Endothelial cell (in vitro differentiated cells): Measurements from ENCODE around the gene PGBD1. TPM values are rescaled to one million over a fixed set of nuclear protein-coding genes. Genes with fewer than 3 reads are reported as not detected.

ENCODE experiments used
- DNase-seq: peaks from one replicate; pipeline ENCODE4 v3.0.0; 2021; ENCODE audit warnings: low spot score
- H3K27ac Mint-ChIP-seq: one replicate; pipeline ENCODE4 v1.8.0; 2021; ENCODE audit warnings: mixed read lengths, inconsistent platforms; ENCODE audit not compliant: unreplicated experiment
- H3K27me3 Mint-ChIP-seq: one replicate; pipeline ENCODE4 v1.8.0; 2021; ENCODE audit warnings: mild to moderate bottlenecking, moderate library complexity, mixed read lengths, inconsistent platforms; ENCODE audit not compliant: unreplicated experiment
- H3K36me3 Mint-ChIP-seq: one replicate; pipeline ENCODE4 v1.8.0; 2021; ENCODE audit warnings: mild to moderate bottlenecking, low read depth, mixed read lengths, inconsistent platforms; ENCODE audit not compliant: unreplicated experiment
- H3K4me1 Mint-ChIP-seq: one replicate; pipeline ENCODE4 v1.8.0; 2021; ENCODE audit warnings: mild to moderate bottlenecking, mixed read lengths, inconsistent platforms; ENCODE audit not compliant: unreplicated experiment
- H3K4me3 Mint-ChIP-seq: one replicate; pipeline ENCODE4 v1.8.0; 2021; ENCODE audit warnings: mild to moderate bottlenecking, mixed read lengths, inconsistent platforms; ENCODE audit not compliant: unreplicated experiment
- H3K9me3 Mint-ChIP-seq: one replicate; pipeline ENCODE4 v1.8.0; 2021; ENCODE audit warnings: mixed read lengths, inconsistent platforms; ENCODE audit not compliant: unreplicated experiment
- total RNA-seq: library from RNA; stranded (reverse); fragmentation: NEBNext Ultra II Directional; extraction: Animal tissue kit (Norgen Biotek cat#: 25700); gene quantifications from one replicate; pipeline ENCODE4 v1.2.1, GENCODE V29; 2021; ENCODE audit not compliant: unreplicated experiment
- TF ChIP-seq, protein P1 (sequence below): fragments of 200-600 bp; sonication (generic); IDR thresholded peaks from one replicate; pipeline ENCODE4 v1.5.0; 2021; ENCODE audit warnings: antibody characterized with exemption; ENCODE audit not compliant: unreplicated experiment

Gene PGBD1
- total RNA-seq, 1 donor from 2014 or later, result 9.7 TPM

DNA sequence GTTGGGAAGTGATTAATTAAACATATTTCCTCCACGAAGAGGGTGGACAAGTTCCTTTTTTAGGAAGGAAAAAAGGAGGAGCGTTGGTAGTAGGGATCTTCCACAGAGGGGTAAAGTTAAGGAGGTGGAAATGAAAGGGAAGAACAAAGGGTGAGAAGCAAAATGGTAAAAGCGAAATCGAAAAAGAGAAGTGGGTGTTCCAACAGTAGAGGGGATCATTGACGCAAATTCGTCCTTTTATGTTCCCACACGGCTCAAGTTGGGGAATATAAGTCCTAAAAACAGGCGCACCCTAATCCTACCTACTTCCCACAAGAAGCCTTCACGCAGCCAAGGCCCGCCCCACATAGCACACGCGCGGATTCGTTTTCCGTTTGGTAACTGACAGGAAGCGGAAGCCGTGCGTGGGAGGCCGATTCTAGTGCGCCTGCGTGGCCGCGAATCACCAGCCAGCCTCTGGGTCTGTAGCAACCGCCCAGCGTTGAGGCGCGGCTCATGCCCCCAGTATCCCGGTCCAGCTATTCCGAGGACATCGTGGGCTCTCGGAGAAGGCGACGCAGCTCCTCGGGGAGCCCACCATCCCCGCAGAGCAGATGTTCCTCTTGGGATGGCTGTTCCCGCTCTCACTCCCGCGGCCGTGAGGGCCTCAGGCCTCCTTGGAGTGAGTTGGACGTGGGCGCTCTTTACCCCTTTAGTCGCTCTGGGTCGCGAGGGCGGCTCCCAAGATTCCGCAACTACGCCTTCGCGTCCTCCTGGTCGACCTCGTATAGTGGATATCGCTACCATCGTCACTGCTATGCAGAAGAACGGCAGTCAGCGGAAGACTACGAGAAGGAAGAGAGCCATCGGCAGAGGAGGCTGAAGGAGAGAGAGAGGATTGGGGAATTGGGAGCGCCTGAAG is 22.2 kb upstream of the PGBD1 start, which contains the start of gene NKAPL:
NKAPL (plus strand) TSS at position 421 of the 901 bp plus-strand sequence; CDS start at position 496, 75 bp downstream.
- Mint-ChIP-seq H3K4me3 (no peak within 1 kb of the TSS), H3K36me3 (no peaks in the 10 kb centered on the region)
- DNase-seq, result no peak

DNA sequence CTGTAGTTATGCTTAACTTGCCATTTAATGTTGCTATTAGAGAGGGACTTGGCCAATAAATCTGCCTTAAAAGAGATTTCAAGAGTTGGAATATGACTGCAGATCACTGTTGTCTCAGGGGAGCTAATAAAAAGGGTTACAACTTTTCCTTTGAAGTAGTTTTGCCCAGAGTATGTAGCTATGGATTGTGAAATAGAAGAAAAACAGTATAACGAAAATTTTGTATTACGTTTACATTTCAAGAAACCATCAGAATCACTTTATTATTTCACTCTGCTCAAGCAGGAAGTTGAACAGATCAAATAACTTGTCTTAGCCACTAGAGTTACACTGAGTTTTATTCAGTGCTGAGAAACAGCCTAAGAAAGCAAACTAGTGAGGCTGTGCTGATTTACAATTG is 17.4 kb upstream of the PGBD1 start:
- H3K9me3 Mint-ChIP-seq, result no peaks in the 10 kb centered on the region
- peaks cover 1% of the 10 kb centered on the region for H3K27me3 Mint-ChIP-seq
- TF ChIP-seq, protein P1, sequence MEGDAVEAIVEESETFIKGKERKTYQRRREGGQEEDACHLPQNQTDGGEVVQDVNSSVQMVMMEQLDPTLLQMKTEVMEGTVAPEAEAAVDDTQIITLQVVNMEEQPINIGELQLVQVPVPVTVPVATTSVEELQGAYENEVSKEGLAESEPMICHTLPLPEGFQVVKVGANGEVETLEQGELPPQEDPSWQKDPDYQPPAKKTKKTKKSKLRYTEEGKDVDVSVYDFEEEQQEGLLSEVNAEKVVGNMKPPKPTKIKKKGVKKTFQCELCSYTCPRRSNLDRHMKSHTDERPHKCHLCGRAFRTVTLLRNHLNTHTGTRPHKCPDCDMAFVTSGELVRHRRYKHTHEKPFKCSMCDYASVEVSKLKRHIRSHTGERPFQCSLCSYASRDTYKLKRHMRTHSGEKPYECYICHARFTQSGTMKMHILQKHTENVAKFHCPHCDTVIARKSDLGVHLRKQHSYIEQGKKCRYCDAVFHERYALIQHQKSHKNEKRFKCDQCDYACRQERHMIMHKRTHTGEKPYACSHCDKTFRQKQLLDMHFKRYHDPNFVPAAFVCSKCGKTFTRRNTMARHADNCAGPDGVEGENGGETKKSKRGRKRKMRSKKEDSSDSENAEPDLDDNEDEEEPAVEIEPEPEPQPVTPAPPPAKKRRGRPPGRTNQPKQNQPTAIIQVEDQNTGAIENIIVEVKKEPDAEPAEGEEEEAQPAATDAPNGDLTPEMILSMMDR, result no peak

More for the DNA sequence above, 22.2 kb upstream of the PGBD1 start, which contains the start of gene NKAPL:
- TF ChIP-seq, protein P1, result no peak
- Mint-ChIP-seq H3K27me3 (peaks cover 1% of the 10 kb centered on the region), H3K27ac (no peak within 1 kb of the TSS), H3K9me3 (no peaks in the 10 kb centered on the region), H3K4me1 (no peaks in the 10 kb centered on the region)

DNA sequence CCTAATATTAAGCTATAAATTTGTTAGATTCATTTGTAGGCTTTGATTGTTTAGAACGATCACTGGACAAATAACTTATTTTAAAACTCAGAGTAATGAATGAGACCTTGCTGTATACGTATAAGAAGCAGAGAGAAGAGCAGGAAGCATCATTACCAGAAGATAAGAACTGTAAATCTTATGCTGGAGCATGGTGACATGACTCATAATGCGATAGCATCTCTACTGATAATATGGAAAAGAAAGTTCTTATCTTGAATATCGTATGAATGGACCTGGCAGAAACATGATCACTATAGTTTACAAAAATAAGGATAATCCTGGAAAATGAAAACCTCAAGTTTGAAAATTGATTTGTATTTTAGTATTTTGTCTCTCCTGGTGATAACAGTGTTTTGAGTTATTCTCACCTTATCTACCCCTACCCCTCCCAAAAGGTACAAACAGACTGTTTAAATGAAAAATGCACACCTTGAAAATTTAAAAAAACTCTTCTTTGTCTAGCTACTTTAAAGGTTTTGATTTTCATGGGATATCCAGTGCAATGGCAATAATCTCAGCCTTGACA is 16.5 kb upstream of the PGBD1 start:
- TF ChIP-seq, protein P1, result no peak
- Mint-ChIP-seq H3K4me3 (no peak overlapping the region), H3K27me3 (no peaks in the 10 kb centered on the region), H3K36me3 (no peaks in the 10 kb centered on the region), H3K4me1 (no peaks in the 10 kb centered on the region), H3K9me3 (no peaks in the 10 kb centered on the region), H3K27ac (no peak overlapping the region)
- DNase-seq, result no peak

More for the DNA sequence above, 17.4 kb upstream of the PGBD1 start:
- Mint-ChIP-seq H3K27ac (no peak overlapping the region), H3K4me3 (no peak overlapping the region), H3K36me3 (no peaks in the 10 kb centered on the region), H3K4me1 (no peaks in the 10 kb centered on the region)
- DNase-seq, result no peak

DNA sequence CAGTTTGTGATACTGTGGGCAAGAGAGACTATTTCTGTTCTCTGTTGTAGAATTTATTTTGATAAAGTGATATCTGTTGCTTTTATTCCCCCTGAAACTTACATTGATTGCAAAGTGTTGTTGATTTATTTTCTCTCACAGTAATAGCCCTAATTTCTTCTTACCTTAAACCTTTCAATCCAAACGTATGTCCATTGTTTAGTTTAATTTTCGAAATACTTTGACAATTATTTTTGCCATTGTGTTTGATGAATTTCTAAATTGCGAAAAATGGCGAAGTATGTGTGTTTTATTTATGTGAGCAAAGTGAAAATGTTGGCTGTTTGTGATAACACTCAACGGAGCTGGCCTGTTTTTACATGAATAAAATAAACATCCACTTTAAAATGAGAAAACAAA is 14.8 kb upstream of the PGBD1 start:
- no peak for DNase-seq
- no peaks in the 10 kb centered on the region for H3K9me3 Mint-ChIP-seq
- H3K27ac Mint-ChIP-seq, result no peak overlapping the region
- H3K27me3 Mint-ChIP-seq, result no peaks in the 10 kb centered on the region
- no peaks in the 10 kb centered on the region for H3K36me3 Mint-ChIP-seq
- TF ChIP-seq, protein P1, result no peak
- no peak overlapping the region for H3K4me3 Mint-ChIP-seq
- H3K4me1 Mint-ChIP-seq, result no peaks in the 10 kb centered on the region
